IMR-90 (cell line): Measurements from ENCODE around the gene PNPLA2.

Experiments used
- CTCF ChIP-seq: conservative IDR thresholded peaks from 2 replicates; pipeline ENCODE4 v1.5.1; 2012; ENCODE audit warnings: mild to moderate bottlenecking, low read depth, low read length, improper control_type of control experiment
- ELK1 ChIP-seq: fragments of 150-350 bp; IDR thresholded peaks from 2 replicates; pipeline ENCODE4 v1.6.1; 2016; ENCODE audit warnings: low read depth, mild to moderate bottlenecking, low read length, moderate library complexity, borderline replicate concordance
- NFE2L2 ChIP-seq: fragments of 150-350 bp; IDR thresholded peaks from 2 replicates; pipeline ENCODE4 v1.6.1; 2016; ENCODE audit warnings: low read depth, mild to moderate bottlenecking, low read length
- POLR2A ChIP-seq: IDR thresholded peaks from 2 replicates; pipeline ENCODE4 v1.6.1; 2012; ENCODE audit warnings: mild to moderate bottlenecking, low read depth, low read length
- RFX5 ChIP-seq: IDR thresholded peaks from 2 replicates; pipeline ENCODE4 v1.8.0; 2012; ENCODE audit warnings: low read depth, mild to moderate bottlenecking, low read length, moderate library complexity

- TF ChIP-seq RFX5 = no peak
- no peak for TF ChIP-seq NFE2L2
- no peak for TF ChIP-seq CTCF
- TF ChIP-seq ELK1 = no peak
- no peak for TF ChIP-seq POLR2A
Measured at GRCh38 chr11:808427-809286, 10.1 kb upstream of the PNPLA2 start.
